Activated T-helper 17 cell treated with anti-CD3 and anti-CD28 coated beads, Interleukin-2, amount 50 U/mL, for 72 hours (primary cell): ENCODE measurements around the gene CBLC. TPM values are rescaled to one million over a fixed set of nuclear protein-coding genes. Genes with fewer than 3 reads are reported as not detected.
A peak's percentile ranks its signal among the peaks of the same experiment; 100 is the strongest.
"Not testable (repeated sequence)": the region's sequence is repeated elsewhere in the genome, so short reads cannot be mapped to it uniquely, and the experiment has no call there.

ENCODE experiments used
- ATAC-seq: fragments of 150-1000 bp; cut with Tn5 transposase; replicated peaks from 2 replicates; pipeline ENCODE4 v1.10.0; 2021; ENCODE audit warnings: mild to moderate bottlenecking, moderate library complexity
- H3K27ac Mint-ChIP-seq: one replicate; pipeline ENCODE4 v1.8.0; 2022; ENCODE audit warnings: mixed read lengths
- H3K27me3 Mint-ChIP-seq: one replicate; pipeline ENCODE4 v1.8.0; 2022; ENCODE audit warnings: mixed read lengths
- H3K36me3 Mint-ChIP-seq: one replicate; pipeline ENCODE4 v1.8.0; 2022; ENCODE audit warnings: low read depth, mild to moderate bottlenecking, mixed read lengths
- H3K4me1 Mint-ChIP-seq: one replicate; pipeline ENCODE4 v1.8.0; 2022; ENCODE audit warnings: mixed read lengths
- H3K4me3 Mint-ChIP-seq: one replicate; pipeline ENCODE4 v1.8.0; 2022; ENCODE audit warnings: mild to moderate bottlenecking, mixed read lengths
- H3K9me3 Mint-ChIP-seq: one replicate; pipeline ENCODE4 v1.8.0; 2022; ENCODE audit warnings: mixed read lengths
- total RNA-seq, 2 donors: library from RNA; stranded (reverse); gene quantifications; one replicate each; pipeline ENCODE4 v1.2.3, GENCODE V29; 2022

Gene CBLC
- total RNA-seq, 2 donors from 2014 or later: not detected

DNA sequence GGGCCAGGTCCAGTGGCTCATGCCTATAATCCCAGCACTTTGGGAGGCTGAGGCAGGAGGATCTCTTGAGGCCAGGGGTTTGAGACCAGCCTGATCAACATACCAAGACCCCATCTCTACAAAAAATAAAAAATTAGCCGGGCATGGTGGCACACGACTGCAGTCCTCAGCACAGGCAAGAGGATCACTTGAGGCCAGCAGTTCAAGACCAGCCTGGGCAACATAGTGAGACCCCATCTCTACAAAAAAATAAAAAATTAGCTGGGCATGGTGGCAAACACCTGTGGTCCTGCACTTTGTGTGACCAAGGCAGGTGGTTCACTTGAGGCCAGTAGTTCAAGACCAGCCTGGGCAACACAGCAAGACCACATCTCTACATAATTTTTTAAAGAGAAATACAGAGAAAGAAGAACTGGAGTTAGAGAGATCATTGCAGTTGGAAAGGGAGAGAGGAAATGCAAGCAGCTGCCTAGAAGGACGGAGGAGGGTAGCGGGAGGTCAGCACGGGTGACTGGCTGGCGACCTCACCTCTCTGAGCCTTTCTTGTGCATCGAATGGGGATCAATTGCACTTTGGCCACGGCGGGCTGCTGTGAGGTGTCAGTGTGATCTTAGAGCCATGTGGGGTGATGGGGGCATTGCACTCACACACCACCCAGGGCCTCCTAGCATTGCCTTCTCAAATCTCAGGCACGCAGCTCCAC, 45.1 kb downstream of the CBLC start:
- peaks cover 10% of the 10 kb centered on the region for H3K27me3 Mint-ChIP-seq
- no peak overlapping the region for H3K4me3 Mint-ChIP-seq
- no peak overlapping the region for H3K27ac Mint-ChIP-seq
- no peaks in the 10 kb centered on the region for H3K4me1 Mint-ChIP-seq
- H3K36me3 Mint-ChIP-seq: no peaks in the 10 kb centered on the region
- ATAC-seq: no peak
- no peaks in the 10 kb centered on the region for H3K9me3 Mint-ChIP-seq

DNA sequence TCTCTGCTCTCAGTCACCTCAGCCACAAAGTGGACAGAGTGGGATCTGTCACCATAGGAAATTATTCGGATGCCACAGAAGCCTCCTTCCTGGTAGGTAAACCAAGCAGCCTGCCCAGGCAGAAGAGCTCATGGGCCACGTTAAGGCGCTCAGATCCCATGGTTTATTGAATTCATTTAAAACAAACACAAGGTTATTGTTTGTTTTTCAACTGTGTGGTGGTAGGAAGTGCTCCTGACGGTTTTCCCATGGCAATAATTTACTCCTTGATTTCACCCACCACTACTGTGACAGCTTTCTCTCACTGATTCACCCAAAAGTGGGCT, 45.6 kb downstream of the CBLC start:
- no peaks in the 10 kb centered on the region for H3K36me3 Mint-ChIP-seq
- H3K9me3 Mint-ChIP-seq: no peaks in the 10 kb centered on the region
- ATAC-seq: no peak
- H3K27me3 Mint-ChIP-seq: peaks cover 10% of the 10 kb centered on the region
- no peak overlapping the region for H3K27ac Mint-ChIP-seq
- no peak overlapping the region for H3K4me3 Mint-ChIP-seq
- H3K4me1 Mint-ChIP-seq: no peaks in the 10 kb centered on the region

DNA sequence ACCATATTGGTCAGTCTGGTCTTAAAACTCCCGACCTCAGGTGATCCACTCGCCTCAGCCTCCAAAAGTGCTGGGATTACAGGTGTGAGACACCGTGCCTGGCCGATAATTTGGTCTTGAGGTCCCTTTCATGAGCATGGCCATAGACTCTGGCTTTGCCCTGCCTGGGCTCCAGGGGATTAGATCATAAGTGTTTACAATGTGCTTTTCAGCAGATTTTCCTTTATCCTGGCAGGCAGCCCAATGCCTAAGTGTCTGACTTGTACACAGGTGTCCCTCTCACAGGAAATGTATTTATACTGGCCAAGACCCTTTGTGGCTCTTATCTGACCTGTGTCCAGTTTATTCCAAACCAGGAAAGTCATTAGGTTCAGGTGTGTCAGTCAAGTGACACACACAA, 47.1 kb downstream of the CBLC start:
- H3K4me1 Mint-ChIP-seq: no peaks in the 10 kb centered on the region
- H3K4me3 Mint-ChIP-seq: no peak overlapping the region
- no peak overlapping the region for H3K27ac Mint-ChIP-seq
- no peaks in the 10 kb centered on the region for H3K9me3 Mint-ChIP-seq
- no peak for ATAC-seq
- no peaks in the 10 kb centered on the region for H3K36me3 Mint-ChIP-seq
- H3K27me3 Mint-ChIP-seq: peaks cover 10% of the 10 kb centered on the region

DNA sequence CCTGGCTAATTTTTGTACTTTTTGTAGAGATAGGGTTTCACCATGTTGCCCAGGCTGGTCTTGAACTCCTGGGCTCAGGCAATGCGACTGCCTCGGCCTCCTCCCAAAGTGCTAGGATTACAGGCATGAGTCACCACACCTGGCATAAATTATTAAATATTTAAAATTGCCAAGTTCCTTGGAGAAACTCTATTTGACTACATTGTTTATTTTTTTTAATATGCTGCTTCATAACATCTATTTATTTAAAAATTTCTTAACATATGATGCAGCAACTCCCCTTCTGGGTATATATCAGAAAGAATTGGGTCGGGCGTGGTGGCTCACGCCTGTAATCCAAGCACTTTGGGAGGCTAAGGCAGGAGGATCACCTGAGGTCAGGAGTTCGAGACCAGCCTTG, 55.2 kb downstream of the CBLC start:
- H3K36me3 Mint-ChIP-seq, H3K9me3 Mint-ChIP-seq, H3K4me1 Mint-ChIP-seq, ATAC-seq, H3K4me3 Mint-ChIP-seq, H3K27ac Mint-ChIP-seq, H3K27me3 Mint-ChIP-seq: not testable (repeated sequence)

DNA sequence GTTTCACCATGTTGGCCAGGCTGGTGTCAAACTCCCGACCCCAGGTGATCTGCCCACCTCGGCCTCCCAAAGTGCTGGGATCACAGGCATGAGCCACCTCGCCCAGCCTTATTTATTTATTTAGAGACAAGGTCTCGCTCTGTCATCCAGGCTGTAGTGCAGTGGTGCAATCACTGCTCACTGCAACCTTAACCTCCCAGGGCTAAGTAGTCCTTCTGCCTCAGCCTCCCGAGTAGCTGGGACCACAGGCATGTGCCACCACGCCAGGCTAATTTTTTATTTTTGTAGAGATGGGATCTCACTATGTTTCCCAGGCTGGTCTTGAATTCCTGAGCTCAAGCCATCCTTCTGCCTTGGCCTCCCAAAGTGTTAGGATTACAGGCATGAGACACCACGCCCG, 56.7 kb downstream of the CBLC start:
- H3K9me3 Mint-ChIP-seq, H3K4me1 Mint-ChIP-seq, ATAC-seq, H3K27ac Mint-ChIP-seq, H3K36me3 Mint-ChIP-seq, H3K4me3 Mint-ChIP-seq: not testable (repeated sequence)
- H3K27me3 Mint-ChIP-seq: peaks cover 11% of the 10 kb centered on the region

DNA sequence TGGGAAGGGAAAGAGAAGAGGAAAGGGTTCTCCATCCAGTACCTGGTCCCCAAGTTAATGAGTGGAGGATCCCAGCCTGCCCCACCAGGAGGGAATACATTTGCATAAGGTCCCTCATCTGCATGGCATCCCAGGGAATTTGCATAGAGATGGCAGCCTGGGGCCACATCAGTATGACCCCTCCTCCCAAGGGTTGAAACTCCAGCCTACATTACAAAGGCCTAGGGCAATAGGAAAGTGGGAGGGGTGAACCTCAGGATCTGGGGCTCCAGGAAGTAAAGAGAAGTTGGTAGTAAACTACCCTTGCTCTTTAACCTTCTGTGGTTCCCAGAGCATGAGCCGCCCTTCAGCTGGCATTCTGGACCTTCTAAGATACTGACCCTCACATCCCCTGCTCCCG, 61.6 kb downstream of the CBLC start:
- Mint-ChIP-seq H3K27me3 (peaks cover 8% of the 10 kb centered on the region), H3K4me3 (no peak overlapping the region), H3K36me3 (no peaks in the 10 kb centered on the region), H3K27ac (no peak overlapping the region), H3K9me3 (no peaks in the 10 kb centered on the region), H3K4me1 (no peaks in the 10 kb centered on the region)
- no peak for ATAC-seq

DNA sequence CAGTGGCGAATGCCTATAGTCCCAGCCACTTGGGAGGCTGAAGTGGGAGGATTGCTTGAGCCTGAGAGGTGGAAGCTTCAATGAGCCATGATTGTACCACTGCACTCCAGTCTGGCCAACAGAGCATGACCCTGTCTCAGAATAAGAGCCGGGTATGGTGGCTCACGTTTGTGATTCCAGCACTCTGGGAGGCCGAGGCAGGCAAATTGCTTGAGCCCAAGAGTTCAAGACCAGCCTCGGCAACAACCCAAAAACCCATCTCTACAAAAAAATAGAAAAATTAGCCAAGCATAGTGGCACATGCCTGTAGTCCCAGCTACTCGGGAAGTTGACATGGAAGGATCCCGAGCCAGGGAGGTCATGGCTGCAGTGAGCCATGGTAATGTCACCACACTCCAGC, 63.1 kb downstream of the CBLC start:
- Mint-ChIP-seq H3K27me3 (peaks cover 9% of the 10 kb centered on the region), H3K36me3 (no peaks in the 10 kb centered on the region), H3K4me3 (no peak overlapping the region), H3K4me1 (peaks cover 11% of the 10 kb centered on the region), H3K9me3 (no peaks in the 10 kb centered on the region), H3K27ac (no peak overlapping the region)
- no peak for ATAC-seq

DNA sequence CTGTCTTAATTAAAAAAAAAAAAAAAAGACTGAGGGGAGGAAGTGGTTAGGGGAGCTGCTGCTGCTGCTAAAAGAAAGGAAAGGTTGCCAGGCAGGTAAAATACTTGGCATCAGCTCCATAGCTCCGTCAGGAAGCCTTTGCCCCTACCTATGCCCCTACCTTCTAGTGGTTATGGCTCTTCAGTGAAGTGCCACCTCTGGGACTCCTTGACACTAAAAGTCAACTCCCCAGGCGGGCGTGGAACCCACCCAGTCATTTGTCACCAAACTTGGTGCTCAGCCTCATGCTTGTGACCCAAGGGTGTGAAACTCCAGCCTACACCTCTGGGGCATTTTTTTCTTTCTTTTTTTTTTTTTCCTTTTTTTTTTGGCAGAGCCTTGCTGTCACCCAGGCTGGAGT, 63.5 kb downstream of the CBLC start:
- Mint-ChIP-seq H3K4me1 (peaks cover 11% of the 10 kb centered on the region), H3K36me3 (no peaks in the 10 kb centered on the region), H3K27me3 (peaks cover 9% of the 10 kb centered on the region), H3K4me3 (no peak overlapping the region), H3K9me3 (no peaks in the 10 kb centered on the region), H3K27ac (no peak overlapping the region)
- ATAC-seq: no peak

DNA sequence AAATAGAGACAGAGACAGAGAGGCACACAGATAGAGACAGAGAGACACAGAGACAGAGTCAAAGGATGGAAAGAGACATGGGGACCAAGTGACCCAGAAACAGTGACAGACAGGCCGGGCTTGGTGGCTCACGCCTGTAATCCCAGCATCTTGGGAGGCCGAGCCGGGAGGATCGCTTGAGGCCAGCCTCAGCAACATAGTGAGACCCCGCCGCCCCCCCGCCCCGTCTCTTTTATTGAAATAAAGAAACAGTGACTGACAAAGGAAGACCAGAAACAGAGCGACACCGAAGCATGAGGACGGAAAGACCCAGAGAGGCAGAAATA, 67.6 kb downstream of the CBLC start:
- peak overlapping the region; percentile 15 for H3K27ac Mint-ChIP-seq
- peak overlapping the region; percentile 77 for H3K4me3 Mint-ChIP-seq
- no peaks in the 10 kb centered on the region for H3K9me3 Mint-ChIP-seq
- no peaks in the 10 kb centered on the region for H3K36me3 Mint-ChIP-seq
- peaks cover 11% of the 10 kb centered on the region for H3K4me1 Mint-ChIP-seq
- no peak for ATAC-seq
- H3K27me3 Mint-ChIP-seq: peaks cover 12% of the 10 kb centered on the region

DNA sequence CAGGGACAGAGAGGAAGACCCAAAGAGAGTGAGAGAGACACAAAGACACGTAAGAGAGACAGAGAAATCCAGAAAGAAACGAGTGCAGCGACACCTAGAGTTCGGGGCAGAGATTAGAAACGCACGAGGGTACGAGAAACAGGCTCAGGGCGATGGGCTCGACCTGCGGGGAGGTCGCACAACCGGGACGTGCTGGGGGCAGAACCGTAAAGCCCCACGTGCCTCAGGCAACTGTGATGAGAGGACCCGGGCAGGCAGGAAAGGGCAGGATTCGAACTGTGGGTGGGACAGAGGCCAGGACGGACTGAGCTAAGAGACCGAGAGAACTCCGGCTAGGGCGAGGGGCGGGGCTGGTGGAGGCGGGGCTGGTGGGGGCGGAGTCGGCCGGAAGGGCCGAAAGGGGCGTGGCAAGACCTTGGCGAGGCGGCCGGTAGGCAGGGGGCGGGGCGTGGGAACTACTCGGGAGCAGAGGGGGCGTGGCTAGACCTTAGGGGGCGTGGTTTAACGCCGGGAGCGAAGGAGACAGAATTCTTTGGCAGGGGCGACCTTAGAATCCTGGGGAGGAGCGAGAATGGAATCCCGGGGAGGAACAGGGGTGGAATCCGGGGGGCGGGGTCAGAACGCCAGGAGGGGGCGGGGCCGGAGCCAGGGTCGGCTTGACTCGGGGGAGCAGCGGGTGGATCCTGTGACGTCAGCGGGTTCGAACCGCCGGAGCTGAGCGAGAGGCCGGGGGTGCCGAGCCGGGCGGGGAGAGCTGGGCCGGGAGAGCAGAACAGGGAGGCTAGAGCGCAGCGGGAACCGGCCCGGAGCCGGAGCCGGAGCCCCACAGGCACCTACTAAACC, 68.1 kb downstream of the CBLC start, which contains the start of gene NECTIN2:
Gene NECTIN2 (plus strand): TSS at position 686 of the 843 bp plus-strand sequence. CDS start 229 bp downstream, outside the sequence.
- Mint-ChIP-seq H3K4me1 (peaks cover 11% of the 10 kb centered on the region), H3K9me3 (no peaks in the 10 kb centered on the region), H3K27me3 (peaks cover 12% of the 10 kb centered on the region), H3K4me3 (peak within 1 kb of the TSS; percentile 77), H3K27ac (peak within 1 kb of the TSS; percentile 28), H3K36me3 (no peaks in the 10 kb centered on the region)
- peak; percentile 71 for ATAC-seq

DNA sequence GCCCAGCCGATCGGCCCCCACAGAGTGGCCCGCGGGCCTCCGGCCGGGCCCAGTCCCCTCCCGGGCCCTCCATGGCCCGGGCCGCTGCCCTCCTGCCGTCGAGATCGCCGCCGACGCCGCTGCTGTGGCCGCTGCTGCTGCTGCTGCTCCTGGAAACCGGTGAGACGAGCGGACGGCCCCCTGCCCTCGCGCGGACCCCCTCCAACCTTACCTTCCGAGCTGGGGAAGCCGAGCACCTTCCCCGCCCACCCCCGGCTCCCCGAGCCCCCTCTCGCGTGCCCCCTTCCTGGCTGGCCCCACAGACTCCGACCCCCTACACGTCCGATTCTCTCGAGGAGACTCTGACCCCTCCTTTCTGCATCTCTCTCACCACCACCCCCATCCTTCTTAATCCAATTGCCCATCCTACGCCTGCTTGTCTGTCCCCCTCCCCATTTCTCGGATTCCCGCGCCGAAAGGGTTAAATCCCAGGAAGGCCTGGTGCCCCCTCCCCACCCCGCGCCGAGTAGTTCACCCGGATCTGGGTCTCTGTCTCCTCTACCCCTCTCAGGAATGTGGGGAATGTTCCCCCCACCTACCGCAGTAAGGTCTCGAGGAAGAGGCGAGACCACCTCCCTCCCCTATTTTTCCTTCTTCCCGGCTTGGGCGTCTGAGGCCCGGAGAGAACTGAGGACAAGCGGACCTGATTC, 68.9 kb downstream of the CBLC start:
- H3K4me3 Mint-ChIP-seq: peak overlapping the region; percentile 77
- ATAC-seq: no peak
- H3K27ac Mint-ChIP-seq: peak overlapping the region; percentile 28
- peaks cover 11% of the 10 kb centered on the region for H3K4me1 Mint-ChIP-seq
- H3K27me3 Mint-ChIP-seq: peaks cover 12% of the 10 kb centered on the region
- no peaks in the 10 kb centered on the region for H3K9me3 Mint-ChIP-seq
- H3K36me3 Mint-ChIP-seq: no peaks in the 10 kb centered on the region

DNA sequence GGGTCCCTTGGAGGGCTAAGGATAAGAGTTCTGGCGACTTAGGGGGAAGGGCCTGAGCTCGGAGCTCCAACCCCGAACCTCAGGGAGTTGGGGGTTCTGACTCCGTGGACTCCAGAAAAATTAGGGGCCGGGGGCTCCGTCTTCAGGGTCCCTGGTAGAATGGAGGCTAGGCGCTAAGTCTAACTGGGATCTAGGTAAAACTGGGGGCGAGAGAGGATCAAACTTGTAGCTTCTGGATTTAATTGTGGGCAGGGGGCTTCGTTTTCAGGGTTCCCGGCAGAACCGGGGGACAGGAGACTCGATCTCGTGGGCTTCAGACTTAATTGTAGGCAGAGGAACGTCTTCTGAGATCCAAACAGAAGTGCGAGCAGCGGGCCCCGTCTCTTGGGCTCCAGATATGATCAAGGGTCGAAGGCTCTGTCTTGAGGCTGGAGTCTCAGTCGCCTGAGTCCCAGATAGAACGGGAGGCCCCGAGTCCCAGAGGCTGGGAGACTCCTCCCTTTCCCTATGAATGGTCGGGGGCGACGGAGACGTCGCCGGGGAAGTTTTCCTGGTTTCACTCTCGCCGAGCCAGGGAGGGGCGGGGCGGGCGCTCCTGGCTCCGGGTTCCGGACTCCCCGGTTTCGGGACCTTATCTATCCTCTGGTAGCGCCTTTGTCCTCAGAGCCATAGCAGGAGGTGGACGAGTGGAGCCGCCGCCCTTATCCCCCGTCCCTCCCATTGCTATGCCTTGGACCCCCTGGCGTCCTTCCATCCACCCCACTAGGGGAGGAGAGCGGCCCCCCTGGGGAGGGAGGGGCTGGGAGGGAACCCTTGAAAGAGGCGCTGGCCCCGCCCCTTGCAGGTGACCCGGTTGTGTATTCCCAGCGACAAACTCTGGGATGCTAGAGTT, 69.7 kb downstream of the CBLC start:
- peaks cover 12% of the 10 kb centered on the region for H3K27me3 Mint-ChIP-seq
- peak overlapping the region; percentile 77 for H3K4me3 Mint-ChIP-seq
- H3K36me3 Mint-ChIP-seq: no peaks in the 10 kb centered on the region
- no peaks in the 10 kb centered on the region for H3K9me3 Mint-ChIP-seq
- H3K27ac Mint-ChIP-seq: peak overlapping the region; percentile 28
- ATAC-seq: no peak
- H3K4me1 Mint-ChIP-seq: peaks cover 11% of the 10 kb centered on the region

DNA sequence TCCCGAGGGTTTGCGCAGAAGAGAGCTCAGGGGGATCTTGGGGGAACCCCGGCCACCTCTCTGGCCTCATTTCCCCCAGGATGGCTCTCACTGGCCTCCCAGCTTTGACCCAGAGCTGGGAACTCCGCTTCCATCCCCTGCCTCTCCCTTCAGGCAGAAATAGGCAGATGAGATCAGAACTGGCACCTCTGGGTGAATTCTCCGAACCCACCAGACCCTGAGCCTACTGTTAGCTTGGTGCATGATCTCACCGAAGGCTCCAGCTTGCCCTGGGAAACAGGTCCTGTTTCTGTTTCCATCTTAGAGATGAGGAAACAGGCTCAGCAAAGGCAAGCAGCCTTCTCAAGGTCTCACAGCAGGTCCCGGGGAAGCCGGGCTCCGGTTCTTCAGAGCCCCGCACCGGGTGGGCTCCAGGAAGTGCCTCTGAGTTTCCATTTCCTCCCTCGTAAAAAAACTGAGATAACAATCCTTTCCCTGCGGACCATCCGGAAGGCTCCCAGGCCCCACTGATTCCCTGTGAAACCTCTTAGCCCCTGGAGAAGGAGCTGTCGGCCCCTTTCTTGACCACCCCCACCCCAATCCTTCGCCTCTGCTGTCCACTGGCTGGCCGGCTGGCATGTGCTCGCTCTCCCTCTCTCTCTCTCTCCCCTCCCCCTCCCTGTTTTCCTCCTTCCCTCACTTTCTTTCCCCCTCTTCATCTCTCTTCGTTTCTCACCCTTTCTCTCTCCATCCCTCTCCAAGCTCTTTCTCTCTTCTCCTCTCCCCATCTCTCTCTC, 70.5 kb downstream of the CBLC start:
- no peaks in the 10 kb centered on the region for H3K9me3 Mint-ChIP-seq
- H3K4me1 Mint-ChIP-seq: peaks cover 11% of the 10 kb centered on the region
- H3K4me3 Mint-ChIP-seq: peak overlapping the region; percentile 77
- no peak for ATAC-seq
- H3K36me3 Mint-ChIP-seq: no peaks in the 10 kb centered on the region
- H3K27ac Mint-ChIP-seq: no peak overlapping the region
- peaks cover 12% of the 10 kb centered on the region for H3K27me3 Mint-ChIP-seq
